Measurements from ENCODE around the gene MFSD6. TPM values are rescaled to one million over a fixed set of nuclear protein-coding genes. Genes with fewer than 3 reads are reported as not detected.

Gene MFSD6
- polyA plus RNA-seq, 1 of the 3 experiments (the other 2 are of a cell fraction): 15.1 TPM

- no peak for TF ChIP-seq NFIC (IDR thresholded peaks at IDR 0.05; ENCODE audit: borderline replicate concordance)
- TF ChIP-seq FOXM1 (IDR thresholded peaks at IDR 0.05; ENCODE audit: low read depth): no peak
- no peak for TF ChIP-seq RCOR1 (IDR thresholded peaks at IDR 0.05; ENCODE audit: low read length)
- TF ChIP-seq ELF1 (IDR thresholded peaks at IDR 0.05): no peak
- TF ChIP-seq EZH2phosphoT487 (IDR thresholded peaks at IDR 0.05; ENCODE audit: borderline replicate concordance, low read depth): no peak
Observed at GRCh38 chr2:190455358-190456095, 47.4 kb downstream of the MFSD6 start (continued).

DNA sequence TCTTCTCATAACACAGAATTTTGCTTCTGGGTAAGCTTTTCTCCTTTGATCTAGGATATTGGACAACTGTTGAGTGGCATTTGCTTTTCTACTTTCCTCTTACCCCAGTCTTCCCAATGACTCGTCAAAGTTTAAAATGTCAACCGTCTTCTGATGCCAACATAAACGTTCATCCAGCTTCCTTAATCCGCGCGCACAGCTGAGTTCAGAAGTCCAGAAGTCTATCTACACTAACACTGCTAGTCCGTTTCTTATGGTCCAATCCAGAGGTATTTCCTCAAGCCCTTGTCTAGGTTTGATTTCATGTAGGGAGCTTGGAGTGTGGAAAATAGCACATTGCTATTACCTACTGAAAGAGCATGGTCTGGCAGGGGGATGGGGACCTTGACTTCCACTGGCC lies 48.7 kb downstream of the MFSD6 start:
- ChIA-PET CTCF (no interaction called here), POLR2A (no interaction called here)
- no peak for DNase-seq
- TF ChIP-seq EP300 (IDR thresholded peaks at IDR 0.05; ENCODE audit: borderline replicate concordance in 1 of 2, low read depth in 1 of 2, low read length in 1 of 2): no peak
- TF ChIP-seq, protein P1, sequence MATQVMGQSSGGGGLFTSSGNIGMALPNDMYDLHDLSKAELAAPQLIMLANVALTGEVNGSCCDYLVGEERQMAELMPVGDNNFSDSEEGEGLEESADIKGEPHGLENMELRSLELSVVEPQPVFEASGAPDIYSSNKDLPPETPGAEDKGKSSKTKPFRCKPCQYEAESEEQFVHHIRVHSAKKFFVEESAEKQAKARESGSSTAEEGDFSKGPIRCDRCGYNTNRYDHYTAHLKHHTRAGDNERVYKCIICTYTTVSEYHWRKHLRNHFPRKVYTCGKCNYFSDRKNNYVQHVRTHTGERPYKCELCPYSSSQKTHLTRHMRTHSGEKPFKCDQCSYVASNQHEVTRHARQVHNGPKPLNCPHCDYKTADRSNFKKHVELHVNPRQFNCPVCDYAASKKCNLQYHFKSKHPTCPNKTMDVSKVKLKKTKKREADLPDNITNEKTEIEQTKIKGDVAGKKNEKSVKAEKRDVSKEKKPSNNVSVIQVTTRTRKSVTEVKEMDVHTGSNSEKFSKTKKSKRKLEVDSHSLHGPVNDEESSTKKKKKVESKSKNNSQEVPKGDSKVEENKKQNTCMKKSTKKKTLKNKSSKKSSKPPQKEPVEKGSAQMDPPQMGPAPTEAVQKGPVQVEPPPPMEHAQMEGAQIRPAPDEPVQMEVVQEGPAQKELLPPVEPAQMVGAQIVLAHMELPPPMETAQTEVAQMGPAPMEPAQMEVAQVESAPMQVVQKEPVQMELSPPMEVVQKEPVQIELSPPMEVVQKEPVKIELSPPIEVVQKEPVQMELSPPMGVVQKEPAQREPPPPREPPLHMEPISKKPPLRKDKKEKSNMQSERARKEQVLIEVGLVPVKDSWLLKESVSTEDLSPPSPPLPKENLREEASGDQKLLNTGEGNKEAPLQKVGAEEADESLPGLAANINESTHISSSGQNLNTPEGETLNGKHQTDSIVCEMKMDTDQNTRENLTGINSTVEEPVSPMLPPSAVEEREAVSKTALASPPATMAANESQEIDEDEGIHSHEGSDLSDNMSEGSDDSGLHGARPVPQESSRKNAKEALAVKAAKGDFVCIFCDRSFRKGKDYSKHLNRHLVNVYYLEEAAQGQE (IDR thresholded peaks at IDR 0.05; ENCODE audit: low read depth, low read length): no peak
- no peak for TF ChIP-seq RCOR1 (IDR thresholded peaks at IDR 0.05; ENCODE audit: low read length)
- no peak for TF ChIP-seq NFIC (IDR thresholded peaks at IDR 0.05; ENCODE audit: borderline replicate concordance)
- no peak for TF ChIP-seq FOSL2 (IDR thresholded peaks at IDR 0.05; ENCODE audit: borderline replicate concordance, low read depth)
- TF ChIP-seq MEF2A (IDR thresholded peaks at IDR 0.05; ENCODE audit: borderline replicate concordance, low read depth): no peak
- no peak for TF ChIP-seq CTCF (IDR thresholded peaks at IDR 0.05)
- no peak for TF ChIP-seq GATA2 (CRISPR knock-in tag; IDR thresholded peaks at IDR 0.05)
- no peak for TF ChIP-seq ELF1 (IDR thresholded peaks at IDR 0.05)
- TF ChIP-seq, protein P2, sequence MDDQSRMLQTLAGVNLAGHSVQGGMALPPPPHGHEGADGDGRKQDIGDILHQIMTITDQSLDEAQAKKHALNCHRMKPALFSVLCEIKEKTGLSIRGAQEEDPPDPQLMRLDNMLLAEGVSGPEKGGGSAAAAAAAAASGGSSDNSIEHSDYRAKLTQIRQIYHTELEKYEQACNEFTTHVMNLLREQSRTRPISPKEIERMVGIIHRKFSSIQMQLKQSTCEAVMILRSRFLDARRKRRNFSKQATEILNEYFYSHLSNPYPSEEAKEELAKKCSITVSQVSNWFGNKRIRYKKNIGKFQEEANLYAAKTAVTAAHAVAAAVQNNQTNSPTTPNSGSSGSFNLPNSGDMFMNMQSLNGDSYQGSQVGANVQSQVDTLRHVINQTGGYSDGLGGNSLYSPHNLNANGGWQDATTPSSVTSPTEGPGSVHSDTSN (IDR thresholded peaks at IDR 0.05): no peak
- no peak for TF ChIP-seq SIN3A (IDR thresholded peaks at IDR 0.05; ENCODE audit: borderline replicate concordance, low read depth, low read length)
- TF ChIP-seq, protein P3, sequence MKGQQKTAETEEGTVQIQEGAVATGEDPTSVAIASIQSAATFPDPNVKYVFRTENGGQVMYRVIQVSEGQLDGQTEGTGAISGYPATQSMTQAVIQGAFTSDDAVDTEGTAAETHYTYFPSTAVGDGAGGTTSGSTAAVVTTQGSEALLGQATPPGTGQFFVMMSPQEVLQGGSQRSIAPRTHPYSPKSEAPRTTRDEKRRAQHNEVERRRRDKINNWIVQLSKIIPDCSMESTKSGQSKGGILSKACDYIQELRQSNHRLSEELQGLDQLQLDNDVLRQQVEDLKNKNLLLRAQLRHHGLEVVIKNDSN (IDR thresholded peaks at IDR 0.05; ENCODE audit: borderline replicate concordance, low read depth): no peak
- TF ChIP-seq FOXM1 (IDR thresholded peaks at IDR 0.05; ENCODE audit: low read depth): no peak
- TF ChIP-seq RAD21 (IDR thresholded peaks at IDR 0.05; ENCODE audit: low read length): no peak
- no peak for TF ChIP-seq TEAD4 (IDR thresholded peaks at IDR 0.05; ENCODE audit: borderline replicate concordance, insufficient read depth)
- Histone ChIP-seq H3K9ac (no peak overlapping the region), H3K4me2 (no peak overlapping the region), H3K9me3 (no peaks in the 10 kb centered on the region), H3K4me1 (ENCODE audit: control insufficient read depth in 1 of 2, insufficient read depth in 2 of 2, low read depth in 1 of 2, low read length in 1 of 2) (peaks cover 0 to 4% of the 10 kb centered on the region in 2 experiments; a peak in 2 of 4 replicates), H3F3A (replicated peaks; ENCODE audit: insufficient read depth) (peaks cover 3% of the 10 kb centered on the region), H3K36me3 (replicated peaks in 1 of 2; ENCODE audit: control insufficient read depth in 1 of 2, insufficient read depth in 2 of 2, low read length in 1 of 2) (no peaks in the 10 kb centered on the region), H2AFZ (ENCODE audit: low read depth) (no peak overlapping the region), H3K27ac (ENCODE audit: low read depth in 2 of 2, low read length in 1 of 2) (no peak overlapping the region), H3K27me3 (ENCODE audit: insufficient read depth) (no peaks in the 10 kb centered on the region), H3K4me3 (ENCODE audit: low read depth in 2 of 2, low read length in 1 of 2) (no peak overlapping the region), H3K79me2 (ENCODE audit: insufficient read depth) (no peaks in the 10 kb centered on the region), H3K9me2 (no peaks in the 10 kb centered on the region), H4K20me1 (ENCODE audit: insufficient read depth) (no peaks in the 10 kb centered on the region)
- WGBS (ENCODE audit: low lambda C conversion rate): 87% methylated on average over 7 of the region's 7 CpGs
